ENCODE results near the gene YWHAE. TPM values are rescaled to one million over a fixed set of nuclear protein-coding genes. Genes with fewer than 3 reads are reported as not detected.

Gene YWHAE
- total RNA-seq, 1 experiment from 2014 or later, result 1,033 TPM

DNA sequence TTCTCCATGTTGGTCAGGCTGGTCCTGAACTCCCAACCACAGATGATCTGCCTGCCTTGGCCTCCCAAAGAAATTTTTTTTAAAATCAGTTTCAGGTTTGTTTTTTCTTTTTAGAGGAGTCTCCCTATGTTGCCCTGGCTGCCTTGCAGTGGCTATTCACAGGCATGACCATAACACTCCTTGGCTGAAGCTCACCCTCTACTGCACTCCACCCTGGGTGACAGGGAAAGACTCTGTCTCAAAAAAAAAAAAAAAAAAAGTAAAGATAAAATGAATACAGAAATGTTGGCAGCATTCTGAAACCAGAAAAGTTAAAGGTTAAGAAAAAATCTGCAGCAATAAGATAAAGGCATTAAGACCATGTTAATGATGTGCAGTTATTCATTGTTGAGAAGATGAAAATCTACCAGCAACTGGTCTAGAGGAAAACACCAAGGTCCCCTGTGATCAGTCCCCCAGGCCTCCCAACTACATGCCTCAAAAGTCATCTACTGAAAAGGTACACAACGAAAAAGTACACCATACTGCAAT, 15.1 kb downstream of the YWHAE start (continued):
- no peak for TF ChIP-seq HMGXB4 (CRISPR knock-in tag; IDR thresholded peaks at IDR 0.05)
- TF ChIP-seq E2F5 (CRISPR knock-in tag; IDR thresholded peaks at IDR 0.05), result no peak

DNA sequence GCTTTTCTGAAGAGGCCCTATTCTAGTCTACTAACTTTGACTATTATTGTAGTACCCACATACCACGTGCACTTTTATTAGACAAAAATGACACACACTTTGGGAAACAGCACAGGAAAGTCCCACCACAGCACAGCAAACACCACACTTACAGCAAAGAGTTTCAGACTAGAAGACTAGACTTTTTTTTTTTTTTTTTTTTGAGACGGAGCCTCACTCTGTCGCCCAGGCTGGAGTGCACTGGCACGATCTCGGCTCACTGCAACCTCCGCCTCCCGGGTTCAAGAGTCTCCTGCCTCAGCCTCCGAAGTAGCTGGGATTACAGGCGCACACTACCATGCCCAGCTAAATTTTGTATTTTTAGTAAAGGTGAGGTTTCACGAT, 20.1 kb downstream of the YWHAE start:
- TF ChIP-seq JAZF1 (CRISPR knock-in tag; IDR thresholded peaks at IDR 0.05) (no peak), ZNF416 (CRISPR knock-in tag; IDR thresholded peaks at IDR 0.05) (no peak), ATF1 (CRISPR knock-in tag; IDR thresholded peaks at IDR 0.05) (no peak), ZNF263 (CRISPR knock-in tag; IDR thresholded peaks at IDR 0.05; ENCODE audit: low read depth) (no peak), IRF2 (CRISPR knock-in tag; IDR thresholded peaks at IDR 0.05; ENCODE audit: borderline replicate concordance, low read depth) (no peak), EMX1 (CRISPR knock-in tag; IDR thresholded peaks at IDR 0.05) (no peak), NFYB (CRISPR knock-in tag; conservative IDR thresholded peaks at IDR 0.05; ENCODE audit: low read depth) (no peak), TEAD1 (CRISPR knock-in tag; IDR thresholded peaks at IDR 0.05) (no peak)
- Mint-ChIP-seq H3K27me3 (ENCODE audit: low read depth) (no peaks in the 10 kb centered on the region), H3K36me3 (peaks cover 4% of the 10 kb centered on the region; the same call in 1 of the 2 replicates), H3K27ac (peak overlapping the region; percentile 86), H3K4me1 (peaks cover 69% of the 10 kb centered on the region), H3K4me3 (no peak overlapping the region), H3K9me3 (no peaks in the 10 kb centered on the region)
- no peak for DNase-seq (ENCODE audit: low spot score)
- CTCF ChIA-PET, result interaction anchor here (1.6 to 2.8 kb wide), 2 partner anchors 14 kb away, joined by 15 to 19 read pairs; no protein-coding TSS in a partner anchor
- POLR2A ChIA-PET, result no interaction called here
- ATAC-seq, result no peak

DNA sequence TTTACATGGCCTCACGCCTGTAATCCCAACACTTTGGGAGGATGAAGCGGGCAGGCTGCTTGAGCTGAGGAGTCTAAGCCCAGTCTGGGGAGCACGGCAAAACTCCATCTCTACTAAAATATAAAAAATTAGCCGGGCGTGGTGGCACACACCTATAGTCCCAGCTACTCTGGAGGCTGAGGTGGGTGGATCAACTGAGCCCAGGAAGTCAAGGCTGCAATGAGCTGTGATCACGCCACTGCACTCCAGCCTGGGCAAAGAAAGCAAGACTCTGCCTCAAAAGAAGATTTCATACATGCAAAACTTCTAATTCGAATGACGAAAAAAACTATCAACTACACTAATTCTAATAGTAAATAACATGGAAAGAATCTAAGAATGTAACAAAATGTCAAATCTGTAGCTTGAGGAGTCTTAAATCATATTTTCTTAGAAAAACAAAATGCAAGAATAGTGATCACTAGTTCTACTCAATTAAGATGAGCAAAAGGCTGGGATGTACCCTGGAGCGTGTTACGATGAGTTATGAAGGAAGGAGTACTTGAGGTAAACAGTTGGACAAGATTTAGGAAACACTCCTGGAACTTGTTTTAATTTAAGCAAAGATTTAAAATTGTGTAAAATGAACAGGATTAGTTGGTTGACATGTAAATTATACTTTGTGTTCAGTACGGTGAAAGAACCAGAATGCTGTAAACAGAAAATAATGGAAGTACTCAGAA, 20.7 kb downstream of the YWHAE start:
- no peak overlapping the region for H3K4me3 Mint-ChIP-seq
- H3K27ac Mint-ChIP-seq, result peak overlapping the region; percentile 74
- TF ChIP-seq E2F4 (CRISPR knock-in tag; IDR thresholded peaks at IDR 0.05; ENCODE audit: borderline replicate concordance, low read depth) (no peak), ZNF317 (CRISPR knock-in tag; IDR thresholded peaks at IDR 0.05; ENCODE audit: borderline replicate concordance, low read depth) (no peak), ATF2 (CRISPR knock-in tag; IDR thresholded peaks at IDR 0.05; ENCODE audit: borderline replicate concordance, low read depth) (no peak), ATF1 (CRISPR knock-in tag; IDR thresholded peaks at IDR 0.05) (no peak), MAX (CRISPR knock-in tag; IDR thresholded peaks at IDR 0.05) (no peak), ZNF396 (CRISPR knock-in tag; IDR thresholded peaks at IDR 0.05; ENCODE audit: borderline replicate concordance) (no peak), ZNF232 (CRISPR knock-in tag; IDR thresholded peaks at IDR 0.05) (no peak), RORB (CRISPR knock-in tag; IDR thresholded peaks at IDR 0.05) (no peak), CREM (CRISPR knock-in tag; IDR thresholded peaks at IDR 0.05) (no peak), TEAD4 (CRISPR knock-in tag; IDR thresholded peaks at IDR 0.05) (no peak), FOXP4 (CRISPR knock-in tag; IDR thresholded peaks at IDR 0.05) (no peak), GABPB1 (CRISPR knock-in tag; IDR thresholded peaks at IDR 0.05) (no peak), NR1H2 (CRISPR knock-in tag; IDR thresholded peaks at IDR 0.05) (no peak), NFATC4 (CRISPR knock-in tag; IDR thresholded peaks at IDR 0.05) (no peak)
- TF ChIP-seq, protein P1, sequence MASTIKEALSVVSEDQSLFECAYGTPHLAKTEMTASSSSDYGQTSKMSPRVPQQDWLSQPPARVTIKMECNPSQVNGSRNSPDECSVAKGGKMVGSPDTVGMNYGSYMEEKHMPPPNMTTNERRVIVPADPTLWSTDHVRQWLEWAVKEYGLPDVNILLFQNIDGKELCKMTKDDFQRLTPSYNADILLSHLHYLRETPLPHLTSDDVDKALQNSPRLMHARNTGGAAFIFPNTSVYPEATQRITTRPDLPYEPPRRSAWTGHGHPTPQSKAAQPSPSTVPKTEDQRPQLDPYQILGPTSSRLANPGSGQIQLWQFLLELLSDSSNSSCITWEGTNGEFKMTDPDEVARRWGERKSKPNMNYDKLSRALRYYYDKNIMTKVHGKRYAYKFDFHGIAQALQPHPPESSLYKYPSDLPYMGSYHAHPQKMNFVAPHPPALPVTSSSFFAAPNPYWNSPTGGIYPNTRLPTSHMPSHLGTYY (CRISPR knock-in tag; IDR thresholded peaks at IDR 0.05), result no peak

More for the DNA sequence above, 20.7 kb downstream of the YWHAE start:
- ATAC-seq, result no peak
- peaks cover 4% of the 10 kb centered on the region; the same call in 1 of the 2 replicates for H3K36me3 Mint-ChIP-seq
- H3K27me3 Mint-ChIP-seq (ENCODE audit: low read depth), result no peaks in the 10 kb centered on the region
- no peak for DNase-seq (ENCODE audit: low spot score)
- POLR2A ChIA-PET, result interaction anchor here (1.5 kb wide), 1 partner anchor 12 kb away, joined by 3 read pairs; no protein-coding TSS in a partner anchor
- peaks cover 73% of the 10 kb centered on the region for H3K4me1 Mint-ChIP-seq
- H3K9me3 Mint-ChIP-seq, result no peaks in the 10 kb centered on the region
- CTCF ChIA-PET, result interaction anchor here (0.6 to 1.6 kb wide), 2 partner anchors 14 to 168 kb away, joined by 4 to 15 read pairs; no protein-coding TSS in a partner anchor

Measured in WTC11 (cell line).